SK-N-SH (cell line): ENCODE measurements around the gene SETD1B. TPM values are rescaled to one million over a fixed set of nuclear protein-coding genes. Genes with fewer than 3 reads are reported as not detected.

Experiments used
- CTCF ChIA-PET: fragments of 300-600, 350-600 bp; formaldehyde crosslinking; extraction: SDS; loops from one replicate; lab custom pipeline; 2021; lab: Yijun Ruan, JAX
- POLR2A ChIA-PET: fragments of 350-600 bp; sonication (Branson Sonifier 250); formaldehyde crosslinking; extraction: SDS; loops from one replicate; lab custom pipeline; 2020; ENCODE audit warnings: antibody characterized with exemption, inconsistent platforms; lab: Yijun Ruan, JAX
- DNase-seq: peaks from one replicate; pipeline ENCODE4 v3.0.0; 2012
- H2AFZ ChIP-seq: fragments of 200-600 bp; sonication (generic); 2 replicates; pipeline ENCODE4 v1.8.1; 2016; ENCODE audit warnings: antibody characterized with exemption, mild to moderate bottlenecking, low read depth
- H3F3A ChIP-seq: fragments of 200-600 bp; sonication (generic); replicated peaks from 2 replicates; pipeline ENCODE3; 2016; ENCODE audit warnings: antibody characterized with exemption, mild to moderate bottlenecking; ENCODE audit not compliant: insufficient read depth
- H3K27ac ChIP-seq, 2 experiments: fragments of 200-500 bp in 1 of 2; fragments of 200-600 bp in 1 of 2; sonication (Bioruptor generic) in 1 of 2; sonication (generic), shearing (Covaris generic) in 1 of 2; 2 replicates each; pipeline versions ENCODE4 v1.5.1 to v1.6.1; 2014 to 2016; ENCODE audit warnings: low read depth in 2 of 2, inconsistent platforms in 1 of 2, low read length in 1 of 2, mild to moderate bottlenecking in 1 of 2, mixed read lengths in 1 of 2
- H3K27me3 ChIP-seq: fragments of 200-600 bp; sonication (generic), shearing (Covaris generic); 2 replicates; pipeline ENCODE4 v1.6.1; 2016; ENCODE audit warnings: mixed run types; ENCODE audit not compliant: insufficient read depth
- H3K36me3 ChIP-seq, 2 experiments: fragments of 200-500 bp in 1 of 2; fragments of 200-600 bp in 1 of 2; sonication (Bioruptor generic) in 1 of 2; sonication (generic) in 1 of 2; replicated peaks in 1 of 2; 2 replicates each; pipeline versions ENCODE3 to v1.5.1; 2014 to 2016; ENCODE audit warnings: low read length in 1 of 2, mild to moderate bottlenecking in 1 of 2; ENCODE audit not compliant: insufficient read depth in 2 of 2, control insufficient read depth in 1 of 2
- H3K4me1 ChIP-seq, 2 experiments: fragments of 200-500 bp in 1 of 2; fragments of 200-600 bp in 1 of 2; sonication (Bioruptor generic) in 1 of 2; sonication (generic), shearing (Covaris generic) in 1 of 2; 2 replicates each; pipeline versions ENCODE4 v1.5.1 to v1.6.1; 2014 to 2016; ENCODE audit warnings: low read depth in 1 of 2, low read length in 1 of 2, mixed run types in 1 of 2; ENCODE audit not compliant: insufficient read depth in 2 of 2, control insufficient read depth in 1 of 2
- H3K4me2 ChIP-seq: fragments of 200-600 bp; sonication (generic), shearing (Covaris generic); 2 replicates; pipeline ENCODE4 v1.6.1; 2017; ENCODE audit warnings: mixed run types
- H3K4me3 ChIP-seq, 2 experiments: fragments of 200-500 bp in 1 of 2; fragments of 200-600 bp in 1 of 2; sonication (Bioruptor generic) in 1 of 2; sonication (generic), shearing (Covaris generic) in 1 of 2; 2 replicates each; pipeline versions ENCODE4 v1.5.1 to v1.8.1; 2014 to 2016; ENCODE audit warnings: low read depth in 2 of 2, inconsistent platforms in 1 of 2, low read length in 1 of 2, mild to moderate bottlenecking in 1 of 2, mixed read lengths in 1 of 2, moderate library complexity in 1 of 2
- H3K79me2 ChIP-seq: fragments of 200-600 bp; sonication (generic); 2 replicates; pipeline ENCODE4 v1.8.1; 2017; ENCODE audit warnings: mild to moderate bottlenecking; ENCODE audit not compliant: insufficient read depth
- H3K9ac ChIP-seq: fragments of 200-600 bp; sonication (generic); 2 replicates; pipeline ENCODE4 v1.6.1; 2017; ENCODE audit warnings: mixed run types
- H3K9me2 ChIP-seq: fragments of 200-600 bp; sonication (generic); 2 replicates; pipeline ENCODE4 v1.6.1; 2017; ENCODE audit warnings: mixed run types
- H3K9me3 ChIP-seq: fragments of 200-600 bp; sonication (generic); 2 replicates; pipeline ENCODE4 v1.6.1; 2017; ENCODE audit warnings: mixed run types, mild to moderate bottlenecking, moderate library complexity
- H4K20me1 ChIP-seq: fragments of 200-600 bp; sonication (generic); 2 replicates; pipeline ENCODE4 v1.6.1; 2017; ENCODE audit warnings: mild to moderate bottlenecking, mixed run types; ENCODE audit not compliant: insufficient read depth
- ELF1 ChIP-seq: IDR thresholded peaks from 2 replicates; pipeline ENCODE4 v1.4.0; 2012
- EP300 ChIP-seq, 2 experiments: IDR thresholded peaks; 2 replicates each; pipeline versions ENCODE4 v1.4.0 to v1.6.1; 2012; ENCODE audit warnings: borderline replicate concordance in 1 of 2, low read depth in 1 of 2, low read length in 1 of 2
- FOXJ3 ChIP-seq: sonication (generic); formaldehyde crosslinking; IDR thresholded peaks from 2 replicates; pipeline ENCODE4 v1.5.1; 2020; ENCODE audit warnings: mild to moderate bottlenecking, missing genetic modification reagents
- FOXM1 ChIP-seq: IDR thresholded peaks from 2 replicates; pipeline ENCODE4 v1.4.0; 2012; ENCODE audit warnings: low read depth, mild to moderate bottlenecking
- GABPA ChIP-seq: IDR thresholded peaks from 2 replicates; pipeline ENCODE4 v1.4.0; 2012; ENCODE audit warnings: low read depth, mild to moderate bottlenecking
- GATA2 ChIP-seq: sonication (generic); formaldehyde crosslinking; IDR thresholded peaks from 2 replicates; pipeline ENCODE4 v1.5.0; 2020; ENCODE audit warnings: mild to moderate bottlenecking, missing genetic modification reagents
- JUND ChIP-seq: IDR thresholded peaks from 2 replicates; pipeline ENCODE4 v1.4.0; 2012
- MEF2A ChIP-seq: IDR thresholded peaks from 2 replicates; pipeline ENCODE4 v1.4.0; 2012; ENCODE audit warnings: low read depth, borderline replicate concordance
- NFIC ChIP-seq: IDR thresholded peaks from 2 replicates; pipeline ENCODE4 v1.4.0; 2012; ENCODE audit warnings: borderline replicate concordance
- NRF1 ChIP-seq: IDR thresholded peaks from 2 replicates; pipeline ENCODE4 v1.6.1; 2012; ENCODE audit warnings: low read depth, mild to moderate bottlenecking, low read length
- RCOR1 ChIP-seq: fragments of 150-350 bp; IDR thresholded peaks from 2 replicates; pipeline ENCODE4 v1.6.1; 2017; ENCODE audit warnings: antibody characterized with exemption, low read length
- RFX5 ChIP-seq: IDR thresholded peaks from 2 replicates; pipeline ENCODE4 v1.6.1; 2012; ENCODE audit warnings: mild to moderate bottlenecking, improper control_type of control experiment, low read length
- RXRA ChIP-seq: IDR thresholded peaks from 2 replicates; pipeline ENCODE4 v1.4.0; 2012; ENCODE audit warnings: low read depth, mild to moderate bottlenecking, borderline replicate concordance
- SIN3A ChIP-seq: IDR thresholded peaks from 2 replicates; pipeline ENCODE4 v1.6.1; 2012; ENCODE audit warnings: low read depth, mild to moderate bottlenecking, low read length, moderate library complexity, borderline replicate concordance
- SMC3 ChIP-seq: IDR thresholded peaks from 2 replicates; pipeline ENCODE4 v1.6.1; 2012; ENCODE audit warnings: low read depth, low read length, improper control_type of control experiment
- TAF1 ChIP-seq: IDR thresholded peaks from 2 replicates; pipeline ENCODE4 v1.6.1; 2012; ENCODE audit warnings: low read depth, mild to moderate bottlenecking, low read length, moderate library complexity, borderline replicate concordance
- TEAD4 ChIP-seq: IDR thresholded peaks from 2 replicates; pipeline ENCODE4 v1.4.0; 2012; ENCODE audit warnings: mild to moderate bottlenecking, borderline replicate concordance; ENCODE audit not compliant: insufficient read depth
- WGBS: methylation state at CpG from one replicate; pipeline ENCODE4 v1.1.6; 2017; ENCODE audit warnings: low lambda C conversion rate; 5-methylcytosine and 5-hydroxymethylcytosine counted together
- polyA plus RNA-seq, 3 experiments: library from polyadenylated mRNA; depleted of rRNA; stranded (reverse); fragments of >200 nt; gene quantifications; 2 replicates each; pipeline ENCODE4 v1.2.3, GENCODE V29; 2012
- TF ChIP-seq, protein P1 (sequence below): IDR thresholded peaks from 2 replicates; pipeline ENCODE4 v1.4.0; 2012; ENCODE audit warnings: low read depth, borderline replicate concordance
- TF ChIP-seq, protein P2 (sequence below): fragments of 150-350 bp; IDR thresholded peaks from 2 replicates; pipeline ENCODE4 v1.6.1; 2016; ENCODE audit warnings: mild to moderate bottlenecking, low read depth, low read length
- TF ChIP-seq, protein P3 (sequence below): IDR thresholded peaks from 2 replicates; pipeline ENCODE4 v1.4.0; 2012; ENCODE audit warnings: low read depth, borderline replicate concordance
- TF ChIP-seq, protein P4 (sequence below): fragments of 150-350 bp; IDR thresholded peaks from 2 replicates; pipeline ENCODE4 v1.6.1; 2017; ENCODE audit warnings: antibody characterized with exemption, low read length, low read depth, borderline replicate concordance

SETD1B gene
- polyA plus RNA-seq, 1 of the 3 experiments (the other 2 are of a cell fraction): 2.0 TPM

DNA sequence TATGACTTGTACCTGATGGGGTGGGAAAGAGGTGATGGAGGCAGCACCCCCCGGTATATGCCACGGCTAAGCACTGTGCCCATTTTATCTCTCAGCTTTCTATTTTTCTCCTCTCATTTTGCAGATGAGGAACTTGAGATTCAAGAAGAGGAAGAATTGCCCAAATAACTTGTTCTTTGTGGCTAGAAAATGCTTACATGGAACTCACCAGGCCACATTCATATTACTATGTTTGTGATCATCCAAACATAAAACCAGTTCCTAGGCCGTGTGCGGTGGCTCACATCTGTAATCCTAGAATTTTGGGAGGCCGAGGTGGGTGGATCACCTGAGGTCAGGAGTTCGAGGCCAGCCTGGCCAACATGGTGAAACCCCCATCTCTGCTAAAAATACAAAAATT is 70.3 kb downstream of the SETD1B start:
- peaks cover 10 to 13% of the 10 kb centered on the region in 2 experiments; a peak in 3 of 4 replicates for H3K4me1 ChIP-seq
- no peak overlapping the region for H2AFZ ChIP-seq
- peaks cover 21% of the 10 kb centered on the region for H3F3A ChIP-seq
- CTCF ChIA-PET: interaction anchor here (1.0 to 3.9 kb wide), 4 partner anchors 11 to 80 kb away, joined by 3 to 25 read pairs (median 5); partner anchors contain the start of gene RHOF
- TF ChIP-seq, protein P1, sequence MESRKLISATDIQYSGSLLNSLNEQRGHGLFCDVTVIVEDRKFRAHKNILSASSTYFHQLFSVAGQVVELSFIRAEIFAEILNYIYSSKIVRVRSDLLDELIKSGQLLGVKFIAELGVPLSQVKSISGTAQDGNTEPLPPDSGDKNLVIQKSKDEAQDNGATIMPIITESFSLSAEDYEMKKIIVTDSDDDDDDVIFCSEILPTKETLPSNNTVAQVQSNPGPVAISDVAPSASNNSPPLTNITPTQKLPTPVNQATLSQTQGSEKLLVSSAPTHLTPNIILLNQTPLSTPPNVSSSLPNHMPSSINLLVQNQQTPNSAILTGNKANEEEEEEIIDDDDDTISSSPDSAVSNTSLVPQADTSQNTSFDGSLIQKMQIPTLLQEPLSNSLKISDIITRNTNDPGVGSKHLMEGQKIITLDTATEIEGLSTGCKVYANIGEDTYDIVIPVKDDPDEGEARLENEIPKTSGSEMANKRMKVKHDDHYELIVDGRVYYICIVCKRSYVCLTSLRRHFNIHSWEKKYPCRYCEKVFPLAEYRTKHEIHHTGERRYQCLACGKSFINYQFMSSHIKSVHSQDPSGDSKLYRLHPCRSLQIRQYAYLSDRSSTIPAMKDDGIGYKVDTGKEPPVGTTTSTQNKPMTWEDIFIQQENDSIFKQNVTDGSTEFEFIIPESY: no peak
- TF ChIP-seq NFIC (no peak), TEAD4 (no peak), SMC3 (no peak), RFX5 (no peak), NRF1 (no peak), EP300 (IDR thresholded peaks at IDR 0.05; ENCODE audit: borderline replicate concordance in 1 of 2, low read depth in 1 of 2, low read length in 1 of 2) (no peak), TAF1 (no peak), SIN3A (no peak), FOXJ3 (CRISPR knock-in tag) (no peak)
- TF ChIP-seq, protein P2, sequence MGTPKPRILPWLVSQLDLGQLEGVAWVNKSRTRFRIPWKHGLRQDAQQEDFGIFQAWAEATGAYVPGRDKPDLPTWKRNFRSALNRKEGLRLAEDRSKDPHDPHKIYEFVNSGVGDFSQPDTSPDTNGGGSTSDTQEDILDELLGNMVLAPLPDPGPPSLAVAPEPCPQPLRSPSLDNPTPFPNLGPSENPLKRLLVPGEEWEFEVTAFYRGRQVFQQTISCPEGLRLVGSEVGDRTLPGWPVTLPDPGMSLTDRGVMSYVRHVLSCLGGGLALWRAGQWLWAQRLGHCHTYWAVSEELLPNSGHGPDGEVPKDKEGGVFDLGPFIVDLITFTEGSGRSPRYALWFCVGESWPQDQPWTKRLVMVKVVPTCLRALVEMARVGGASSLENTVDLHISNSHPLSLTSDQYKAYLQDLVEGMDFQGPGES: no peak
- TF ChIP-seq, protein P3, sequence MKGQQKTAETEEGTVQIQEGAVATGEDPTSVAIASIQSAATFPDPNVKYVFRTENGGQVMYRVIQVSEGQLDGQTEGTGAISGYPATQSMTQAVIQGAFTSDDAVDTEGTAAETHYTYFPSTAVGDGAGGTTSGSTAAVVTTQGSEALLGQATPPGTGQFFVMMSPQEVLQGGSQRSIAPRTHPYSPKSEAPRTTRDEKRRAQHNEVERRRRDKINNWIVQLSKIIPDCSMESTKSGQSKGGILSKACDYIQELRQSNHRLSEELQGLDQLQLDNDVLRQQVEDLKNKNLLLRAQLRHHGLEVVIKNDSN: no peak
- no peak overlapping the region for H3K9ac ChIP-seq
- H3K4me2 ChIP-seq: no peak overlapping the region
- no peaks in the 10 kb centered on the region for H3K36me3 ChIP-seq
- 90% methylated on average over 6 of the region's 6 CpGs for WGBS
- H3K27me3 ChIP-seq: no peaks in the 10 kb centered on the region
- POLR2A ChIA-PET: no interaction called here
- no peak overlapping the region for H3K4me3 ChIP-seq
- no peaks in the 10 kb centered on the region for H3K9me3 ChIP-seq
- no peaks in the 10 kb centered on the region for H3K9me2 ChIP-seq
- DNase-seq: no peak
- H4K20me1 ChIP-seq: no peaks in the 10 kb centered on the region
- no peaks in the 10 kb centered on the region for H3K79me2 ChIP-seq
- peak overlapping the region in 1 of 2 experiments; percentile 85; a peak in 1 of 4 replicates for H3K27ac ChIP-seq

DNA sequence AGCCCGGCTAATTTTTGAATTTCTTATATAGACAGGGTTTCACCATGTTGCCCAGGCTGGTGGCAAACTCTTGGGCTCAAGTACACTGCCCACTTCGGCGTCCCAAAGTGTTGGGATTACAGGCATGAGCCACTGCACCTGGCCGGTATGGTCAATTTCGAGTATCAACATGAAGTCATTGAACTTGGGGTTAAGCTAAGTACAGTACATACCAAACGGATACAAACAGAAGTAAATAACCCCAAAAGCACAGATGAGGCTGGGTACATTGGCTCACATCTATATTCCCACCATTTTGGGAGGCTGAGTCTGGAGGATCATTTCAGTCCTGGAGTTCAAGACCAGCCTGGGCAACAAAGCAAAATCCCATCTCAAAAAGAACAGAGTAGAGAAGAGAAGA is 71.8 kb downstream of the SETD1B start:
- POLR2A ChIA-PET: no interaction called here
- DNase-seq: no peak
- H3K9me3 ChIP-seq: no peaks in the 10 kb centered on the region
- H3K36me3 ChIP-seq: no peaks in the 10 kb centered on the region
- no peaks in the 10 kb centered on the region for H3K79me2 ChIP-seq
- TF ChIP-seq EP300 (IDR thresholded peaks at IDR 0.05; ENCODE audit: borderline replicate concordance in 1 of 2, low read depth in 1 of 2, low read length in 1 of 2) (no peak), TEAD4 (no peak), SMC3 (no peak), RXRA (no peak), GATA2 (CRISPR knock-in tag) (no peak), FOXM1 (no peak), ELF1 (no peak), MEF2A (no peak), GABPA (no peak), RCOR1 (no peak), TAF1 (no peak), JUND (no peak), RFX5 (no peak)
- TF ChIP-seq, protein P4, sequence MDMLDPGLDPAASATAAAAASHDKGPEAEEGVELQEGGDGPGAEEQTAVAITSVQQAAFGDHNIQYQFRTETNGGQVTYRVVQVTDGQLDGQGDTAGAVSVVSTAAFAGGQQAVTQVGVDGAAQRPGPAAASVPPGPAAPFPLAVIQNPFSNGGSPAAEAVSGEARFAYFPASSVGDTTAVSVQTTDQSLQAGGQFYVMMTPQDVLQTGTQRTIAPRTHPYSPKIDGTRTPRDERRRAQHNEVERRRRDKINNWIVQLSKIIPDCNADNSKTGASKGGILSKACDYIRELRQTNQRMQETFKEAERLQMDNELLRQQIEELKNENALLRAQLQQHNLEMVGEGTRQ: no peak
- H3K9me2 ChIP-seq: no peaks in the 10 kb centered on the region
- no peaks in the 10 kb centered on the region for H4K20me1 ChIP-seq
- H2AFZ ChIP-seq: no peak overlapping the region
- no peak overlapping the region for H3K27ac ChIP-seq
- H3K9ac ChIP-seq: no peak overlapping the region
- H3K4me2 ChIP-seq: no peak overlapping the region
- peaks cover 21% of the 10 kb centered on the region for H3F3A ChIP-seq
- H3K27me3 ChIP-seq: no peaks in the 10 kb centered on the region
- H3K4me1 ChIP-seq: peaks cover 10 to 13% of the 10 kb centered on the region in 2 experiments; a peak in 3 of 4 replicates
- CTCF ChIA-PET: interaction anchor here (2.0 to 8.3 kb wide), 2 partner anchors 13 to 81 kb away, joined by 10 to 47 read pairs; partner anchors contain the start of genes PSMD9 and RHOF
- 96% methylated on average over 6 of the region's 6 CpGs for WGBS
- no peak overlapping the region for H3K4me3 ChIP-seq
